ENCODE measurements around the gene MYPOP. TPM values are rescaled to one million over a fixed set of nuclear protein-coding genes. Genes with fewer than 3 reads are reported as not detected.

Gene MYPOP
- total RNA-seq, 1 experiment from 2014 or later, result 13.6 TPM

- intact Hi-C loops (cut with micrococcal nuclease; ENCODE audit: unreplicated experiment), result no loop called here
- Histone ChIP-seq H2AFZ (no peak overlapping the region), H4K20me1 (ENCODE audit: insufficient read depth) (no peaks in the 10 kb centered on the region), H3K4me3 (no peak overlapping the region), H3K9me3 (ENCODE audit: insufficient read depth, low read depth) (no peaks in the 10 kb centered on the region), H3K27me3 (ENCODE audit: insufficient read depth, low read depth) (no peaks in the 10 kb centered on the region), H3K9me2 (ENCODE audit: insufficient read depth) (no peaks in the 10 kb centered on the region), H3K79me2 (ENCODE audit: low read depth) (no peaks in the 10 kb centered on the region), H3K36me3 (ENCODE audit: low read depth) (no peaks in the 10 kb centered on the region), H3K4me2 (no peak overlapping the region), H3F3A (ENCODE audit: insufficient read depth, low read depth) (peaks cover 16% of the 10 kb centered on the region; the same call in 1 of the 2 replicates), H3K27ac (no peak overlapping the region), H3K4me1 (replicated peaks; ENCODE audit: insufficient read depth) (0 out of 2 replicates have a peak, but pooled peaks cover 9% of the 10 kb centered on the region)
- ChIA-PET CTCF (no interaction called here), POLR2A (ENCODE audit: unreplicated experiment) (no interaction called here)
- no TSS peak for BruUV-seq (replicated peaks)
- TF ChIP-seq EZH2 (IDR thresholded peaks at IDR 0.05; ENCODE audit: low read depth) (no peak), CTCF (conservative IDR thresholded peaks at IDR 0.05) (no peak)
- DNase-seq, result no peak
Observed at GRCh38 chr19:45918721-45919120, 16.3 kb upstream of the MYPOP start.

GRCh38 chr19:45917421-45918091, 15.1 kb upstream of the MYPOP start:
- no peak for DNase-seq
- no TSS peak for BruUV-seq (replicated peaks)
- H3K27me3 ChIP-seq (ENCODE audit: insufficient read depth, low read depth), result peaks cover 9% of the 10 kb centered on the region; the same call in 1 of the 2 replicates
- H3K27ac ChIP-seq, result no peak overlapping the region
- H4K20me1 ChIP-seq (ENCODE audit: insufficient read depth), result no peaks in the 10 kb centered on the region
- H3K36me3 ChIP-seq (ENCODE audit: low read depth), result no peaks in the 10 kb centered on the region
- H2AFZ ChIP-seq, result no peak overlapping the region
- TF ChIP-seq CTCF (conservative IDR thresholded peaks at IDR 0.05), result no peak
- no peak for TF ChIP-seq EZH2 (IDR thresholded peaks at IDR 0.05; ENCODE audit: low read depth)
- intact Hi-C loops (cut with micrococcal nuclease; ENCODE audit: unreplicated experiment), result no loop called here
- CTCF ChIA-PET, result interaction anchor here (0.6 to 0.7 kb wide), 2 partner anchors 43 to 79 kb away, joined by 5 read pairs; no protein-coding TSS in a partner anchor
- peaks cover 16% of the 10 kb centered on the region; the same call in 1 of the 2 replicates for H3F3A ChIP-seq (ENCODE audit: insufficient read depth, low read depth)
- H3K4me3 ChIP-seq, result no peak overlapping the region
- POLR2A ChIA-PET (ENCODE audit: unreplicated experiment), result no interaction called here
- 0 out of 2 replicates have a peak, but pooled peaks cover 9% of the 10 kb centered on the region for H3K4me1 ChIP-seq (replicated peaks; ENCODE audit: insufficient read depth)
- no peaks in the 10 kb centered on the region for H3K79me2 ChIP-seq (ENCODE audit: low read depth)
- no peaks in the 10 kb centered on the region for H3K9me3 ChIP-seq (ENCODE audit: insufficient read depth, low read depth)
- no peak overlapping the region for H3K4me2 ChIP-seq
- H3K9me2 ChIP-seq (ENCODE audit: insufficient read depth), result no peaks in the 10 kb centered on the region

GRCh38 chr19:45913874-45914830, 11.7 kb upstream of the MYPOP start, which contains the start of gene NANOS2:
Gene NANOS2, minus strand, starts transcription at chr19:45914778. Its CDS starts 85 bp downstream, at chr19:45914693.
- Histone ChIP-seq H4K20me1 (ENCODE audit: insufficient read depth) (no peaks in the 10 kb centered on the region), H3K4me1 (replicated peaks; ENCODE audit: insufficient read depth) (0 out of 2 replicates have a peak, but pooled peaks cover 9% of the 10 kb centered on the region), H3F3A (ENCODE audit: insufficient read depth, low read depth) (peaks cover 16% of the 10 kb centered on the region), H3K4me2 (no peak within 1 kb of the TSS), H3K9me2 (ENCODE audit: insufficient read depth) (no peaks in the 10 kb centered on the region), H2AFZ (no peak within 1 kb of the TSS), H3K27me3 (ENCODE audit: insufficient read depth, low read depth) (peaks cover 9% of the 10 kb centered on the region; the same call in 1 of the 2 replicates), H3K79me2 (ENCODE audit: low read depth) (no peaks in the 10 kb centered on the region), H3K9me3 (ENCODE audit: insufficient read depth, low read depth) (no peaks in the 10 kb centered on the region), H3K4me3 (no peak within 1 kb of the TSS), H3K27ac (no peak within 1 kb of the TSS), H3K36me3 (ENCODE audit: low read depth) (no peaks in the 10 kb centered on the region)
- ChIA-PET POLR2A (ENCODE audit: unreplicated experiment) (interaction anchor here (0.5 kb wide), 1 partner anchor 14 kb away, joined by 3 read pairs; no protein-coding TSS in a partner anchor), CTCF (interaction anchor here (0.6 kb wide), 1 partner anchor 49 kb away, joined by 3 read pairs; no protein-coding TSS in a partner anchor)
- intact Hi-C loops (cut with micrococcal nuclease; ENCODE audit: unreplicated experiment), result no loop called here
- DNase-seq, result no peak
- no peak for TF ChIP-seq EZH2 (IDR thresholded peaks at IDR 0.05; ENCODE audit: low read depth)
- TF ChIP-seq CTCF (conservative IDR thresholded peaks at IDR 0.05), result peak; percentile 40; the same call in 1 of the 2 replicates
- no TSS peak for BruUV-seq (replicated peaks)
